Endodermal cell (in vitro differentiated cells): ENCODE results near the gene SERTAD2. TPM values are rescaled to one million over a fixed set of nuclear protein-coding genes. Genes with fewer than 3 reads are reported as not detected.

ENCODE experiments used
- DNase-seq: peaks from one replicate; pipeline ENCODE4 v3.0.0-alpha.2; 2017
- H3K27ac ChIP-seq: 2 replicates; pipeline ENCODE4 v1.5.1; 2013; ENCODE audit warnings: mild to moderate bottlenecking, low read depth, low read length, moderate library complexity
- H3K27me3 ChIP-seq: 2 replicates; pipeline ENCODE4 v1.6.1; 2013; ENCODE audit warnings: mild to moderate bottlenecking, low read length, moderate library complexity; ENCODE audit not compliant: insufficient read depth, control insufficient read depth, poor library complexity, severe bottlenecking
- H3K36me3 ChIP-seq: 2 replicates; pipeline ENCODE4 v1.7.0; 2013; ENCODE audit warnings: mild to moderate bottlenecking, low read length, moderate library complexity; ENCODE audit not compliant: control insufficient read depth, insufficient read depth
- H3K4me1 ChIP-seq: one replicate; pipeline ENCODE4 v1.7.0; 2013; ENCODE audit warnings: low read length; ENCODE audit not compliant: control insufficient read depth, insufficient read depth
- H3K4me3 ChIP-seq: 2 replicates; pipeline ENCODE4 v1.5.1; 2013; ENCODE audit warnings: mild to moderate bottlenecking, low read length, moderate library complexity
- H3K9ac ChIP-seq: 2 replicates; pipeline ENCODE4 v1.6.1; 2013; ENCODE audit warnings: mild to moderate bottlenecking, low read length, moderate library complexity; ENCODE audit not compliant: poor library complexity, severe bottlenecking; ENCODE audit errors: extremely low read depth
- H3K9me3 ChIP-seq: 2 replicates; pipeline ENCODE4 v1.6.1; 2013; ENCODE audit warnings: mild to moderate bottlenecking, low read length, moderate library complexity; ENCODE audit not compliant: control insufficient read depth
- H3K27ac Mint-ChIP-seq: 2 replicates; pipeline ENCODE4 v1.8.0; 2020; ENCODE audit warnings: mixed read lengths
- H3K27me3 Mint-ChIP-seq: 2 replicates; pipeline ENCODE4 v1.8.0; 2021; ENCODE audit warnings: mild to moderate bottlenecking, mixed read lengths; ENCODE audit not compliant: insufficient read depth
- H3K36me3 Mint-ChIP-seq: 2 replicates; pipeline ENCODE4 v1.8.0; 2020; ENCODE audit warnings: low read depth, mixed read lengths
- H3K4me1 Mint-ChIP-seq: 2 replicates; pipeline ENCODE4 v1.8.0; 2020; ENCODE audit warnings: mixed read lengths
- H3K4me3 Mint-ChIP-seq: 2 replicates; pipeline ENCODE4 v1.8.0; 2020; ENCODE audit warnings: mild to moderate bottlenecking, moderate library complexity, mixed read lengths
- H3K9me3 Mint-ChIP-seq: 2 replicates; pipeline ENCODE4 v1.8.0; 2020; ENCODE audit warnings: mild to moderate bottlenecking, mixed read lengths
- CTCF ChIP-seq: fragments of 200-600 bp; sonication (generic); conservative IDR thresholded peaks from 2 replicates; pipeline ENCODE4 v1.5.0; 2021; ENCODE audit warnings: antibody characterized with exemption, mild to moderate bottlenecking
- WGBS, 2 experiments: methylation state at CpG; one replicate each; pipeline versions ENCODE4 v1.1.5 to v1.1.7; 2013; ENCODE audit warnings: missing lambda C conversion rate in 2 of 2, mixed read lengths in 1 of 2; ENCODE audit not compliant: insufficient coverage in 1 of 2, insufficient read length in 1 of 2; 5-methylcytosine and 5-hydroxymethylcytosine counted together
- total RNA-seq, 2 donors: library from RNA; stranded (reverse); fragmentation: NEBNext Ultra II Directional in 1 of 2; extraction: Animal tissue kit (Norgen Biotek cat#: 25700) in 1 of 2; gene quantifications; 2 replicates in 1 of 2; 3 replicates in 1 of 2; pipeline ENCODE4 v1.2.1, GENCODE V29; 2021

The SERTAD2 gene
- total RNA-seq, 2 donors from 2014 or later, result 17.1 to 20.3 TPM

- H3K27me3 Mint-ChIP-seq, result no peaks in the 10 kb centered on the region
- peak overlapping the region; percentile 93 for H3K27ac ChIP-seq
- 1 to 2% methylated on average over 13 to 31 of the region's 31 CpGs for WGBS, 2 experiments
- peaks cover 80% of the 10 kb centered on the region for H3K4me1 Mint-ChIP-seq
- no peaks in the 10 kb centered on the region for H3K36me3 ChIP-seq
- peak overlapping the region; percentile 63 for H3K4me3 Mint-ChIP-seq
- no peaks in the 10 kb centered on the region for H3K9me3 ChIP-seq
- H3K4me3 ChIP-seq, result peak overlapping the region; percentile 85
- H3K27ac Mint-ChIP-seq, result peak overlapping the region; percentile 99
- no peaks in the 10 kb centered on the region for H3K27me3 ChIP-seq
- H3K9ac ChIP-seq, result peak overlapping the region; percentile 88
- no peak for TF ChIP-seq CTCF
- H3K36me3 Mint-ChIP-seq, result no peaks in the 10 kb centered on the region
- peaks cover 60% of the 10 kb centered on the region for H3K4me1 ChIP-seq
- DNase-seq, result peak; percentile 94
- H3K9me3 Mint-ChIP-seq, result no peaks in the 10 kb centered on the region
Measured at GRCh38 chr2:64644458-64645382, 9.0 kb downstream of the SERTAD2 start.

- Mint-ChIP-seq H3K36me3 (no peaks in the 10 kb centered on the region), H3K27me3 (no peaks in the 10 kb centered on the region), H3K4me1 (peaks cover 78% of the 10 kb centered on the region), H3K4me3 (peak overlapping the region; percentile 63), H3K27ac (peak overlapping the region; percentile 99), H3K9me3 (no peaks in the 10 kb centered on the region)
- H3K9ac ChIP-seq, result peak overlapping the region; percentile 88
- no peaks in the 10 kb centered on the region for H3K36me3 ChIP-seq
- H3K4me3 ChIP-seq, result peak overlapping the region; percentile 85
- WGBS, 2 experiments, result 52 to 57% methylated on average over 5 to 8 of the region's 8 CpGs
- no peaks in the 10 kb centered on the region for H3K9me3 ChIP-seq
- no peak for TF ChIP-seq CTCF
- H3K27ac ChIP-seq, result peak overlapping the region; percentile 93
- H3K27me3 ChIP-seq, result no peaks in the 10 kb centered on the region
- DNase-seq, result no peak
- peaks cover 59% of the 10 kb centered on the region for H3K4me1 ChIP-seq
Measured at GRCh38 chr2:64643838-64644457, 9.8 kb downstream of the SERTAD2 start.

DNA sequence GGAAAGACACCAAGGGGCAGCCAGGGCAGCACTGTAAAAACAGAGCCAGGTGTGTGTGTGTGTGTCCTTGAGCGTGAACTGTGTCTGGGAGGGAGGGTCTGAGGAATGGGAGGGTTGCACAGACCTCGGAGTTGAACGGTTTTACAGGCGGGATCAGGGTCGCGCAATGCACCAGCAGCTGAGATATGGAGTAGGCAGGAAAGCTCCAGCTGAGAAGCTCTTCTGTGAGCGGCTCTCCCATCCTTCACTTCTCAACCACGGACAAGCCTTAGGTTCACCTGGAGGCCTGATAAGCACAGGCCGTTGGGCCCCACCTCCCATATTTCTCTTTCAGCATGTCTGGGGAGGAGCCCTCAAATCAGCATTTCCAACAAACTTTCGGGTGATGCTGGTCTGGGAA lies 12.1 kb downstream of the SERTAD2 start:
- WGBS, 2 experiments, result 90% methylated on average over 5 to 10 of the region's 10 CpGs
- TF ChIP-seq CTCF, result no peak
- Histone ChIP-seq H3K4me1 (peaks cover 53% of the 10 kb centered on the region), H3K9me3 (no peaks in the 10 kb centered on the region), H3K4me3 (no peak overlapping the region), H3K27ac (no peak overlapping the region), H3K27me3 (no peaks in the 10 kb centered on the region), H3K9ac (no peak overlapping the region), H3K36me3 (peaks cover 7% of the 10 kb centered on the region)
- no peak overlapping the region for H3K4me3 Mint-ChIP-seq
- H3K4me1 Mint-ChIP-seq, result peaks cover 82% of the 10 kb centered on the region
- H3K9me3 Mint-ChIP-seq, result no peaks in the 10 kb centered on the region
- H3K27ac Mint-ChIP-seq, result no peak overlapping the region
- DNase-seq, result no peak
- H3K36me3 Mint-ChIP-seq, result peaks cover under 1% of the 10 kb centered on the region
- no peaks in the 10 kb centered on the region for H3K27me3 Mint-ChIP-seq
